HG03571 (cell line): Measurements from ENCODE around the gene TSPEAR.
"Not testable (repeated sequence)": the region's sequence is repeated elsewhere in the genome, so short reads cannot be mapped to it uniquely, and the experiment has no call there.

Source experiments
- ATAC-seq: cut with Tn5 transposase; IDR thresholded peaks from one replicate; pipeline ENCODE4 v1.9.1; 2021; ENCODE audit not compliant: unreplicated experiment

TSPEAR gene

DNA sequence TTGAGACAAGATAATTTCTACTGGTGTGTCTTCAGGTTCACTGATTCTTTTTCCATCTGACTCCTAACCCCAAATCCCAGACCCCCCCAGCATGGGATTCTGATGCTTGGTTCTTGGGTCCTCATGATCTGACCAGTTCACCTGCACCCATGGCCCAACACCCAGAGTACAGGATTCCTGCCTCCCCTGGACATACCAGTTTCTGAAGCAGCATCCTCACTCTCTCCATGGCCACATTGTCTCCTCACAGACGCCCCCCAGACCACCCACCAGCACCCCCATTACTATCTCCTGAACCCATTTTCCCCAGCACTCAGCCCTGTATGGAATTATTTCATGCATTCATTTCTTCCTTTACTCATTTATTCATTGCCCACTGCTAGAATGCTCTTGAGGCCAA lies 54.5 kb downstream of the TSPEAR start:
- ATAC-seq, result no peak

DNA sequence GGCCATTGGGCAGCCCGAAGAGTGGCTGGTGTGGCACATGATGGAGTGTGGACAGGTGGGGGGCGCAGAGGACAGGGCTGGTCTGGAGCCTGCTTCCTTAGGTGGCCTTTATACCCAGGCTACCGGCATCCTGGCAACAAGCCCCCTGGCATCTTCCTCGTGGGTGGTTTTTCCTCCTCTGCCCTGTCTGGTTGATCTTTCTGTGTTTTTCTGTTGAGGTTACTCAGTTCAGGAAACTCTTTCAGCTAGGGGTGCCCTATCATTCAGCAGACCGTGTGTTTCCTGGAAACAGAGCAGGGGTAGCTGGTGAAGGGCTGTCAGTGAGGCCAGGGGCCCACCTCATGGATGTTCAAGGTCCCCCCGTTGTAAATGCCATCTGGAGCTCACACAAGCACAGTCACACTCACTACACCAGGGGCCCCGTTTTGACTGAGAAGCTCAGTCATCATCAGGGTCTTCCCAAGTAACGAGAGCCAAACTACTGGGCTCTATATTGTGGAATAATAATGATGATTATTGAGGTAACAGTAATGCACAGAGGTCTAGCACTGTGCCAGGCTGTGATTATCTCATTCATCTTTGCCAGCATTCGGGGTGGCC lies 56.7 kb downstream of the TSPEAR start, which contains the start of gene KRTAP12-4:
TSS of gene KRTAP12-4 (minus strand) at position 84 of the 600 bp plus-strand sequence. CDS start at position 39, 45 bp downstream.
- no peak for ATAC-seq

GRCh38 chr21:44653656-44654575 lies 57.5 kb downstream of the TSPEAR start:
- ATAC-seq, result no peak

GRCh38 chr21:44653123-44653522 lies 58.2 kb downstream of the TSPEAR start:
- no peak for ATAC-seq

DNA sequence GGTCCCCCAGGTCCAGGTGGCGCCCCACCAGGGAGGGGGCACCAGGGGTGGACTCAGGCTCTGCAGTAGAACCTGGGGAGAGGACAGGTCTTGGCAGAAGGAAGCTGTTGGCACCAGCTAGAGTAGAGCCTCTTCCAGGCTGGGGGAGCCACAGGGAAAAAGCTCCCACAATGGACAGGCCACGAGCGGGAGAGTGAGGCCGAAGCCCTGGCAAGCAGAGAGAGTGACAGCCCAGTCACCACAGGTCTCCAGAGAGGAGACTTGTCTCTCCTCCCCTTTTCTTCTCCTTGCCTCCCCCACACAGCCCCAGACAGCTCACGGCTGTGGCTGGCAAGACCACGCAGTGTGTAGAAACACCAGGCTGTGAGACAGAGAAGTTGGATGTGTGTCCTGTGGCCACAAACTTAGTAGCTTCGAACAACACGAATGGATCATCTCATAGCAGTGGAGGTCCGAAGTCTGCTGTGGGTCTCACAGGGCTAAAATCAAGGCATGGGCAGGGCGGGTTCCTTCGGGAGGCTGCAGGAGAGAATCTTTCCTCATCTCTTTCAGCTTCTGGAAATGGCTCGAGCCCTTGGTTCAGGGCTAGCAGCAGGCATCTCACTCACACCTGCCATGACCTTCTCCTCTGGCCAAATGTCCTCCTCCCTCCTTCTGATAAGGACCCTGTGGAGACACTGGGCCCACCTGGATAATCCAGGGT lies 60.2 kb downstream of the TSPEAR start:
- no peak for ATAC-seq

DNA sequence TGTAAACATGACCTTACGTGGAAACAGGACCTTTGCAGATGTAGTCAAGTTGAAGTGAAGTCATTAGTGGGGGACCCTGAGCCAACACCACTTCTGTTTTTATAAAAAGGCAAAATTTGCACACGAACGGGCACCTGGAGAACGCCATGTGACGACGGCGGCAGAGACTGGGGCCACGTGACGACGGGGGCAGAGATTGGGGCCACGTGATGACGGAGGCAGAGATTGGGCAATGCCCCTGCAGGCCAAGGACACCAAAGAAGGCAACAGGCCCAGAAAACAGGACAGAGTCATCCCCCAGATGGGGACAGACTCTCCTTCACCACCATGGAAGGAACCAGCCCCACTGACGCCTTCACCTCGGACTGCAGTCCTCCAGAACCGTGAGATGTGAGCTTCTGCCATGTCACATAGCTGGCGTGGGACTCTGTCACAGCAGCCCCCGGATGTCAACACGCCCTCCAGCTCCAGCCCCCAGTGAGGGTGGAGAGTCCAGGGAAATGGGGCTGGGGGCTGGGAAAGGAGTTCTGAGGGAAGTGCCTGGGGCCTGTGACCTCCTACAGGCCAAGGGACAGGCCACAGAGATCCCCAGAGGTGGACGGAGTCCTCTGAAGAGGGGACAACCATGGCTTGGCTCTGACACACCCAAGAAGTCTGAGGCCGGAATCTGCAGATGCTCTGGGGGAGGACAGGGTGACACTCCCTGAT lies 61.0 kb downstream of the TSPEAR start:
- ATAC-seq, result no peak

DNA sequence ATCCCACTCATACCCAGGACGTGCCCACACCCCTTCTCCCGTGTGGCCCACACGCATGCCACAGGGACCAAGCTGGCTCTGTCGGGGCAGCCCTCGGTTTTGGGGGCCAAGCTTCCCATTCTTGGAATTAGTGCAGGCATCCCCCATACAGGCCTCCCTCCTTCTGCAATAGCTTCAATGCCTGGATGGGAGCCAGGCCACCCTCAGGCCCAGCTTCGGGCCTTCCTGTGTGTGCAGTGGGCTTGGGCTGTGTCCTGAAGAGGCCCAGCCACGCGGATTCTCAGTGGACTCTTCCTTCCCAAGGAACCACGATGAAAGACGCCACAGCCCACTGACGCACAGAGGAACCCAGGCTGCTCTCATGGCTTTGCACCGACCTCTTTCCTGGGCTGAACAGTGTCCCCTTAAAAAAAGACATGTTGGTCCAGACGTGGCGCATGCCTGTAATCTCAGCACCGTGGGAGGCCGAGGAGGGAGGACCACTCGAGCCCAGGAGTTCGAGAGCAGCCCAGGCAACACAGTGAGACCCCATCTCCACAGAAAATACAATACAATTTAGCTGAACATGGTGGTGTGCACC lies 61.8 kb downstream of the TSPEAR start:
- no peak for ATAC-seq

GRCh38 chr21:44648557-44649311 lies 62.6 kb downstream of the TSPEAR start:
- ATAC-seq, result no peak

DNA sequence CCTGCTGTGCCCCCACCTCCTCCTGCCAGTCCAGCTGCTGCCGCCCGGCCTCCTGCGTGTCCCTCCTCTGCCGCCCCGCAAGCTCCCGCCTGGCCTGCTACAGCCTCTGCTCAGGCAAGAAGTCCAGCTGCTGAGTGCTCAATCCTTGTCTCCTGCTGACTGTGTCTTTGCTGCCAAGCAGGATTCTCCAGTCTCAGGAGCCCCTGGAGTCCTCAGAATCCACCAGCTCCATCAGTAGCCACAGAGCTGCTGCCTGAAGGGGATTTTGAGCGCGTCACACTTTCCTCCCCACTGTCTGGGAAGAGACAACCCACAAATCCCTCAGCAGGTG lies 64.2 kb downstream of the TSPEAR start:
- ATAC-seq, result no peak

DNA sequence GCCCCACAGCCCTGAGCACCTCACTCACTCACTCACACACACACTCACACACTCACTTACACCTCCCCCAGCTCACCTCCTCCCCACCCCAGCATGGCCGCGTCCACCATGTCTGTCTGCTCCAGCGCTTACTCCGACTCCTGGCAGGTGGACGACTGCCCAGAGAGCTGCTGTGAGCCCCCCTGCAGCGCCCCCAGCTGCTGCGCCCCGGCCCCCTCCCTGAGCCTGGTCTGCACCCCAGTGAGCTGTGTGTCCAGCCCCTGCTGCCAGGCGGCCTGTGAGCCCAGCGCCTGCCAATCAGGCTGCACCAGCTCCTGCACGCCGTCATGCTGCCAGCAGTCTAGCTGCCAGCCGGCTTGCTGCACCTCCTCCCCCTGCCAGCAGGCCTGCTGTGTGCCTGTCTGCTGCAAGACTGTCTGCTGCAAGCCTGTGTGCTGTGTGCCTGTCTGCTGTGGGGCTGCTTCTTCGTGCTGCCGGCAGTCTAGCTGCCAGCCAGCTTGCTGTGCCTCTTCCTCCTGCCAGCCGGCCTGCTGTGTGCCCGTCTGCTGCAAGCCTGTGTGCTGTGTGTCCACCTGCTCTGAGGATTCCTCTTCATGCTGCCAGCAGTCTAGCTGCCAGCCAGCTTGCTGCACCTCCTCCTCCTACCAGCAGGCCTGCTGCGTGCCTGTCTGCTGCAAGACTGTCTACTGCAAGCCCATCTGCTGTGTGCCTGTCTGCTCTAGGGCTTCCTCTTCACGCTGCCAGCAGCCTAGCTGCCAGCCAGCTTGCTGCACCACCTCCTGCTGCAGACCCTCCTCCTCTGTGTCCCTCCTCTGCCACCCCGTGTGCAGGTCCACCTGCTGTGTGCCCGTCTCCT lies 64.8 kb downstream of the TSPEAR start, which contains the start of gene KRTAP10-11:
TSS of gene KRTAP10-11 (plus strand) at position 49 of the 856 bp plus-strand sequence. CDS start at position 94, 45 bp downstream.
- not testable (repeated sequence) for ATAC-seq

GRCh38 chr21:44644878-44645277 lies 66.5 kb downstream of the TSPEAR start:
- no peak for ATAC-seq

DNA sequence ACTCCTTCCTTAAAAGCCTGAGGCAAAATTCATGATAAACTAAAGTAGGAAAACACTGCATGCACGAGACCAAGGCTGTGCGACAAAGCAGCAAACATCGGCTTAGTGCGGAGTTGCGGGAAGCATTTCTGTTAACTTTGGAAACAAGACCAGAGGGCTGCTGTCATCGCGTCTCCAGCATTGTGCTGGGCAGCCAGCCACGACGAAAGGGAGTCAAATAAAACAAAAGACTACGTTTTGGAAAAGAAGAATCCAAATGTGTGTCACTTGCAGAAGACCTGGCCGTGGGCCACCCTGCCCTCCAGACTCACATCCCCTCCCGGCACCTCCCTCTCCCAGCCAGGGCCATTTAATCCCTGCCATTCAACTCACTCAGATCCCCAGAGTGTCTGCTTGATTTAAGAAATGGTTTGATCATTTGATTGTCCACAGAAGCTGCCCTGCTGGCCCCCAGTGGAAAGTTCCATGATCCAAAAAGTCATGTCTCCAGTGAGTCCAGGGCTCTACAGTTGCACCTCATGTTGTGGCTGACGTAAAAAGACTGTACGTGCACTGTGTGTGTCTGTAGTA lies 67.5 kb downstream of the TSPEAR start:
- no peak for ATAC-seq

DNA sequence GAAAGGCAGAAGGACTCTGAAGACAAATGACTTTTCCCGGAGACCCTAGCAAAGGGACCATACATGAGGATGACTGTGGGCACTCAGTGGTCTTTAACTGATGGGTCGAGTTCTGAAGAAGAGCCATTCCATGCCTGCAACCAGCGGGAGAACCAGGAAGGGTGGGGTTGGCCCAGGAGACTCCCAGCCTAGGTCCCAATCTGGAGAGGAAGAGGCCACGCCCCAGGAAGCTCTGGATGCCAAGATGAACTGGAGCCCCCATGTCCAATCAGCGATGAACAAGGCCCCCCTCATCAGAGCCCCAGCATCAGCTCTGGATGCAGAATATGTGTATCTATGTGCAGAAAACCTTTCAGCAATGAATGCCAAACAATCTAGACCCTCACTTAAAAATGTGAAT lies 70.6 kb downstream of the TSPEAR start:
- ATAC-seq, result no peak

DNA sequence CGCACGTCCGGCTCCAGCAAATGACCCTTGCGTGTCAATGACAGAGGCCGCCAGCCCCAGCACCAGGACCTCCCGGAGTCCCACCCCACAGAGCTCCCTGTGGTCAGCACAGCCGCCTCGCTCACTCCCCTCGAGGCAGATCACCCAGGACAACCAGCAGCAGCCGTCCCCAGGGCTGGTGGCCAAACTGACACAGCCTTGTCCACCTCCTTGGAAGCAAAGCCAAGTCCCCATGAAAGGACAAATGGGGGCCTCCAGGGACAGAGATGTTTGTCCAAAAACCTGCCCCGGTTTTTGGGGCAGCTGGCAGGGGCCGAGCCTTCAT lies 72.1 kb downstream of the TSPEAR start:
- ATAC-seq, result no peak

DNA sequence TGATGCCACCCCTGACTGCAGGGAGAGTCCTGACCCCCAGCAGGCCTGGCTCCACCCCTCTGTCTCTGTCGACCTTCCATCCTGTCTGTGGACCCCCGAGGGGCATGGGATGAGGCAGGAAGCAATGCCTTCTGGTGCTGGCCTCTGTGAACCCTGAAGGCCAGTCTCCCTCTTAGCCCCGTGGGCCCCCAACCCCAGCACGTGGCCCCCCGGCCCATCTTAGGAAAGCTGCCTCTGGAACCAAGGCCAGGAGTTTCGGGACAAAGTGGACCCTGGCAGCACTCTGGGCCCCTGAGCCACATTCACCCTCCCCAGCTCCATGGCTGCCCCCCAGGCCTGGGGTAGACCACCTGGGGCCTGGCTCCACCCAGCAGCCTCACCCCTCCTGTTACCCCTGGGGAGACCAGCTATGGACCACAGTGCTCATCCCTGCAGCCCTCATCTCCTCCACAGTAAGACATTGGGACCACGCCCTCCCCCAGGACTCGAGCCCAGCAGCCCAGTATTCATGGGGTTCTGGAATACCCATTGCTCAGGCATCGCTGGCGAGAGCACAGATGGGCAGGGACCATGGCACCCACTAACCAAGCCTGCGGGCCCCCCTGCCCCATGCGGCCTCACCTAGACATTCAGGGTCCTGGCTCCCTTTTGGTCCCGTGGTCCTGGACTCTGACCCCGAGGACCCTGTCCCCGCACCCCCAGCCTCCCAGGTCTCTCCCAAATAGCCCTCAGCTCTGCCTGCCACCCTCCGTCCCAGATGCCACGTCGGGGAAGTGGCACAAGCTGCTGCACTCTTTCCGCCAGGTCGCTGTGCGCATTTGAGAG lies 72.7 kb downstream of the TSPEAR start:
- not testable (repeated sequence) for ATAC-seq

DNA sequence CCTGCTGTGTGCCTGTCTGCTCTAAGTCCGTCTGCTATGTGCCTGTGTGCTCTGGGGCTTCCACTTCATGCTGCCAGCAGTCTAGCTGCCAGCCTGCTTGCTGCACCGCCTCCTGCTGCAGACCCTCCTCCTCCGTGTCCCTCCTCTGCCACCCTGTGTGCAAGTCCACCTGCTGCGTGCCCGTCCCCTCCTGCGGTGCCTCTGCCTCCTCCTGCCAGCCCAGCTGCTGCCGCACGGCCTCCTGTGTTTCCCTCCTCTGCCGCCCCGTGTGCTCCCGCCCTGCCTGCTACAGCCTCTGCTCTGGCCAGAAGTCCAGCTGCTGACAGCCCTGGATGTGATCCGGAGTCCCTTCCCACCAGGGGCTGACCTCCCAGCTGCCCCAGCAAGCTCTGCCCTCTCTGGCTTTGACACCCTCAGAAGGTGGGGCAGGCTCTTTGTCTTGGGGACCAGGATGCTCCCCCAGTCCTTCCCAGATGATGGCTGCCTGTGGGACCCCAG lies 73.5 kb downstream of the TSPEAR start:
- not testable (repeated sequence) for ATAC-seq

- ATAC-seq, result no peak
Observed at GRCh38 chr21:44637018-44637850, 74.1 kb downstream of the TSPEAR start, which contains the start of gene KRTAP10-10. Gene KRTAP10-10, plus strand, starts transcription at chr21:44637356. Its CDS starts 62 bp downstream, at chr21:44637418.
